Rectal smooth muscle tissue (tissue), 1 donor: Measurements from ENCODE around the gene MBD6.
A peak's percentile ranks its signal among the peaks of the same experiment; 100 is the strongest.

Experiments
- H3K27ac ChIP-seq: one replicate; pipeline ENCODE4 v1.7.0; 2013; ENCODE audit warnings: low read depth, low read length, inconsistent platforms
- H3K27me3 ChIP-seq: one replicate; pipeline ENCODE4 v1.7.0; 2013; ENCODE audit warnings: low read length; ENCODE audit not compliant: control insufficient read depth, insufficient read depth
- H3K36me3 ChIP-seq: one replicate; pipeline ENCODE4 v1.7.0; 2013; ENCODE audit warnings: low read length; ENCODE audit not compliant: control insufficient read depth, insufficient read depth
- H3K4me1 ChIP-seq: one replicate; pipeline ENCODE4 v1.7.0; 2013; ENCODE audit warnings: low read length; ENCODE audit not compliant: control insufficient read depth, insufficient read depth
- H3K4me3 ChIP-seq: one replicate; pipeline ENCODE4 v1.7.0; 2013; ENCODE audit warnings: low read length
- H3K9ac ChIP-seq: one replicate; pipeline ENCODE4 v1.7.0; 2013; ENCODE audit warnings: low read length

MBD6 gene

DNA sequence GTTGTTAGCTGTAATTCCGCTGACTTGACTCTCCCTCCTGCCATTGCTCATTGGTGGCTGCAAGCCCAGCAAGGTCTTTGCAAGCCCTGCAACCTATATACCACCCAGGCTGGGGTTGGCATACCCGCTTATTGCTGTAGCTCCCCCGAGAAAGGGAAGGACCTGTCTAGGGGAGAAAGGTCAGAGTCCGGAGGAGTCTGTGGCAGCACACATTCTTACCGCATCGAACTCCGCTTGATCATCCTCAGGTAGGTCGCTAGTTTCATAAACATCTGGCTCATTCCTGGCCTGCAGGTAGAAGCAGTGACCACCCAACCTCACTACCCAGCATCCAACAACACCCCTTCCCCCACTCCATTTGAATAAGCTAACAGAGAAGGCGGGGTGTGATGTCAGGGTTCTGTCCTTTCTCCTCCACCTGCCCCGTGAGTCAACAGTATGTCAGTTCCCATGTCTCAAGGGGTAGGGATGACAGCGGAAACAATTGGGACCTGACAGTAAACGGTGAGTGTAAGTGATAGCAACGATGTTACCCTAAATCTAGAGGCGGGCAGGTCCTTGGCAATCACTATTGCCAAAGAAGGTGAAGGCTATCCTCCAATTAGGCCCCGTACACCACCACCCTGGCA lies 23.3 kb downstream of the MBD6 start:
- Histone ChIP-seq H3K36me3 (peaks cover 6% of the 10 kb centered on the region), H3K27ac (peak overlapping the region; percentile 93), H3K27me3 (peaks cover 11% of the 10 kb centered on the region), H3K4me3 (peak overlapping the region; percentile 72), H3K4me1 (peaks cover 13% of the 10 kb centered on the region), H3K9ac (peak overlapping the region; percentile 78)

DNA sequence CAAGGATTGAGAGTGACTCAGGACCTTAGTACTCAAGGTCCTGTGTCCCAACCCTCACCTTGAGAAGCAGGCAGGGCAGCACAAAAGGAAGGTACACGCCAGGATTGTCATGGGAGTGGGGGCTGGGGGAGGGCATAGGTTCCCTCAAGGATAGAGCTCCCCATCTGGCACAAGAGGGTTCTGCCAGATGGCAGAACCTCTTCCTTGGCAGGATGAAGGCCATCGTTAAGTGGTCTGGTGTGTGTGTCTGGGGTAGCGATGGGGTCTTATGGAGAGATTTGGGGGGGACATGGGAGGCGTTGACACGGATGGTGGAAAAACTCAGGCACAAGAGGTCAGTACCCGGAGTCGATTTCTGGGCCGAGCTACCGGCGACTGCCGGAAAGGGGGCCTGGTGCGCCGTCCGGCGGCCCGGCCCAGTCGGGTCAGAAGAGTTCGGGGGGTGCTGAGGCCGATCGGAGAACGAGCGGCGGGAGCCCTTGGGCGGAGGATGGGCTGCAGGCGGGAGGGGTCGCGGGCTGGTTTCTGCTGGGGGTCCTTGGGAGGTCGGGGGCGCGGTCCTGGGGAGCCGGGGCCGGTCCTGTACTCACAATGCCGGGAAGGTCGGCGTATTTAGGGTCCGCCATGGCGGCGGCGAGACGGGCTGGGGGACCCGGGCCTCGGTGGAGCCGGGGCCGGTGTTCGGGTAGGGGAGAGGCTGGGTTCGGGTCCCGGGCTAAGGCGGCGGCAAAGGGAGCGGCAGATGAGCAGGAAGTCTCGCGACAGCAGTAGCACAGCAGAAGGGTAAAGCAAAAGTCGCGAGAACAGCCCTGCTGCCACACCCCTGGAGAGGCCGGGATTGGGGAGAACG lies 24.0 kb downstream of the MBD6 start, which contains the start of gene DCTN2:
Gene DCTN2, minus strand, starts transcription at position 755 of the 850 bp plus-strand sequence. Its CDS starts 129 bp downstream, at position 626.
- H3K27me3 ChIP-seq, result peaks cover 11% of the 10 kb centered on the region
- peak within 1 kb of the TSS; percentile 78 for H3K9ac ChIP-seq
- H3K36me3 ChIP-seq, result peaks cover 2% of the 10 kb centered on the region
- H3K4me3 ChIP-seq, result peak within 1 kb of the TSS; percentile 72
- peak within 1 kb of the TSS; percentile 93 for H3K27ac ChIP-seq
- H3K4me1 ChIP-seq, result peaks cover 11% of the 10 kb centered on the region

DNA sequence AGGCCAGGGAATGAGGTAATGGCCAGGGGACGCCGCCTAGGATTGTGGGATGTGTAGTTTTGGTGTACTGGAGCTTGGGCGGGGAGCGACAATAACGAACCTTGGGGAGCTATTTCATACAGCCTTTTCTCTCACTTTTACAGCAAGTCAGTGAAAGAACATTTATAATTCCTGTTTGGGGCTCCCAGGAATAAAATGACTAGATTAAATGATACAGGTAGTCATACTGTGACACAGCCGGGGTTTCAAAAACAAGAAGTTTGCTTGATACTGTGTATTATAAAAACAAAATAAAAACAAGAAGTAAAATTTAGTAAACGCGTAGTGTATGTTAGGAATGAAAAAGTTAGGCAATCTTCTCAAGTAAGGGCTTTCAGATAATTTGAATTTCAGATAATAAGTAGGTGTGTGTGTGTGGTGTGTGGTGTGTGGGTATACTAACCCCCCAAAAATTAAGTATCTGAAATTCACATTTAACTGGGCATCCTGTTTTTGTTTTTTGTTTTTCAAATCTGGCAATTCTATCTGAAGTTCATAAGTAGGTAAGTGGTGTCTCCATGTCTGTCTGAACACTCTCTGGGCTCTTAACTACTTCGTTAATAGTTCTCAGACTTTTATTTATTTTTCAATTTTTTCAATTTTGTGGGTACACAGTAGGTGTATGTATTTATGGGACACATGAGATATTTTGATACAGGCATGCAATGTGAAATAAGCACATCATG lies 24.8 kb downstream of the MBD6 start:
- no peaks in the 10 kb centered on the region for H3K36me3 ChIP-seq
- H3K4me1 ChIP-seq, result peaks cover 11% of the 10 kb centered on the region
- peak overlapping the region; percentile 72 for H3K4me3 ChIP-seq
- H3K9ac ChIP-seq, result peak overlapping the region; percentile 78
- no peak overlapping the region for H3K27ac ChIP-seq
- peaks cover 11% of the 10 kb centered on the region for H3K27me3 ChIP-seq

DNA sequence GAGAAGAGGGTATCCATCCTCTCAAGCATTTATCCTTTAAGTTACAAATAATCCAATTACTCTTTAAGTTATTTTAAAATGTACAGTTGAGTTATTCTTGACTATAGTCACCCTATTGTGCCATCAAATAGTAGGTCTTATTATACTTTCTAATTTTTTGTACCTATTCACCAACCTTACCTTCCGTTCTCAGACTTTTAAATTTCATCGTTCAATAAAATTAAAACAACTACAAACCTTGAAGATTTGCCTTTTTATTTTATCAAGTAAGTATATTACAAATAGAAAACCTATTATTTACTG lies 25.3 kb downstream of the MBD6 start:
- Histone ChIP-seq H3K27ac (no peak overlapping the region), H3K27me3 (peaks cover 11% of the 10 kb centered on the region), H3K36me3 (no peaks in the 10 kb centered on the region), H3K9ac (no peak overlapping the region), H3K4me3 (no peak overlapping the region), H3K4me1 (peaks cover 11% of the 10 kb centered on the region)

DNA sequence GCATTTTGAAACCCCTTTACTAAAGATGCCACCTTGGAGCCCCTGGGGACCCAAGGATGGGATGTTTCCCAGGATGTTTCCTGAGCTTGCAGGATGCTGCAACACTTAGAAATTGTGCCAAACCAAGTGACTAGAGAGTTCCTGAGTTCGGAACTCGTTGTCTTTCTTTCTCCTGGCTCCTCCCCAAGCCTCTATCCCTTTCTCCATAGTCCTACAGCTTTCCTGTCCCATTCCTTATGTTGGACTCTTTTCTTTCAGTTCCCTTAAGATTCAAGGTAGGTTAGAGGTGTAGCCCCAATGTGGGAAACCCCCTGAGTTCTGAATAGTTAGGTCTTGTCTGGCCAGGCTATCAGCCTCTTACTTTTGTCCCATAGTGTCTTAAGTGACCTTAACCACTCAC lies 25.9 kb downstream of the MBD6 start:
- Histone ChIP-seq H3K36me3 (no peaks in the 10 kb centered on the region), H3K9ac (no peak overlapping the region), H3K27ac (no peak overlapping the region), H3K4me1 (peaks cover 11% of the 10 kb centered on the region), H3K27me3 (peaks cover 11% of the 10 kb centered on the region), H3K4me3 (no peak overlapping the region)

DNA sequence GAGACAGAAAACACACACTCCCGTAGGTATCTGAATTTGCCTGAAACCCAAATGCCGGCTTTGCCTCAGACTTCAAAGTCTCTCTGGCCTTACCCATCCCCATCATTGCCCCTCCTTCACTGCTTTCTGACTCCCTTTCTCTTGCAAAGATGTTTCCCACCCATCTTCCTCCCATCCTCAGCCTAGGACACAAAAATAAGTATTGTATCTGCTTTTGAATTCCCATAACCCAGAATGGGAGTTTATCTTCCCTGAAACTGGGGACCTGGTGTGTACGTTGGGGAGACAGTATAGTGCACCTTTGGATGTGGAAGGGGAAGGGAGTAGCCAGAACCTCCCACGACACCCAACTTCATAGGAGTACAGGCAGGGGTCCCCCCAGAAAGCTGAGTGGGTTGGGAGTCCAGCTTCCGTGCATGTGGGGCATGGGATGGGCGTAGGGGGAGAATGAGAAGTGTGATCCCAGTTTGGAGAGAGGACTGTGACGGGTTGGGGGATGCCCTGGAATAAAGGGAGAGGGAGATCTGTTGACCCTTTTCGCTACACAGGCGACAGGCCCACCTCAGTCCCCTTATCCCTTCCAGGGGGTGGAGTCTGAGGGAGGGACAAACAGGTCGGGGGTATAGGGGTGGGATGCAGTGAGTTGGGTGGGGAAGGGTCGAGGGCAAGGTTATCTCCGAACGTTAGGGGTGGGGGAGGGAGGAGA lies 26.7 kb downstream of the MBD6 start:
- H3K27me3 ChIP-seq, result peaks cover 11% of the 10 kb centered on the region
- no peaks in the 10 kb centered on the region for H3K36me3 ChIP-seq
- H3K9ac ChIP-seq, result no peak overlapping the region
- H3K27ac ChIP-seq, result no peak overlapping the region
- peak overlapping the region; percentile 62 for H3K4me3 ChIP-seq
- H3K4me1 ChIP-seq, result peaks cover 11% of the 10 kb centered on the region

DNA sequence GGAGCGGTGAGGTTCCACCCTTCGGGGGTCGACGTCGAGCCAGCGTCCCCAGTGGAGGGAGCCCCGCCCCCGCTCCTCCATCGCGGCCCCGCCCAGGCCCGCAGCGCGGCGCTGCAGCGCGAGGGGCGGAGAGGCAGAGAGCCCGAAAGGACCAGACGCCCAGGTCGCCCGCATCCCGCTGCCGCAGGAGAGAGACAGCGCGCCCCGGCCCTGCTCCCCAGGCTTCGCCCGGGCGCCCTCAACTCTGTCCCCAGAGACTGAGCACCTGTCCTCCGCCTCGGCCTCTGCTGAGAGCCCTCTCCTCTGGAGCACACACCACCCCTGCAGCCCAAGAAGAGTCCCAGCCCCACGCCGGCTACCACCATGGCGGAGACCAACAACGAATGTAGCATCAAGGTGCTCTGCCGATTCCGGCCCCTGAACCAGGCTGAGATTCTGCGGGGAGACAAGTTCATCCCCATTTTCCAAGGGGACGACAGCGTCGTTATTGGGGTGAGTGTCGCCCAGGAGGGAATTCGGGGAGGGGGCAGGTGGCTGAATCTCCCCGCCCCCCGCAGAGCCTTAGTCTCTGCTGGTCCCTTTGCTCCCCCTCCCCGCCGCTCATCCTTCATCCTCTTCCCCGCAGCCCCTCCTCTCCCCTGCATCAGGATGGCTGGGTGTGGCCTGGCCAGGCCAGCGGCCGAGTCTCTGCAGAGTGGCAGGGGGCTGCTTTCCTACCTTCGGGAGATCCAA lies 27.5 kb downstream of the MBD6 start, which contains the start of gene KIF5A:
Gene KIF5A, plus strand, starts transcription at position 136 of the 732 bp plus-strand sequence. Its CDS starts 228 bp downstream, at position 364.
- no peak within 1 kb of the TSS for H3K9ac ChIP-seq
- no peaks in the 10 kb centered on the region for H3K36me3 ChIP-seq
- H3K4me3 ChIP-seq, result peak within 1 kb of the TSS; percentile 62
- peaks cover 14% of the 10 kb centered on the region for H3K27me3 ChIP-seq
- H3K4me1 ChIP-seq, result peaks cover 11% of the 10 kb centered on the region
- H3K27ac ChIP-seq, result no peak within 1 kb of the TSS

DNA sequence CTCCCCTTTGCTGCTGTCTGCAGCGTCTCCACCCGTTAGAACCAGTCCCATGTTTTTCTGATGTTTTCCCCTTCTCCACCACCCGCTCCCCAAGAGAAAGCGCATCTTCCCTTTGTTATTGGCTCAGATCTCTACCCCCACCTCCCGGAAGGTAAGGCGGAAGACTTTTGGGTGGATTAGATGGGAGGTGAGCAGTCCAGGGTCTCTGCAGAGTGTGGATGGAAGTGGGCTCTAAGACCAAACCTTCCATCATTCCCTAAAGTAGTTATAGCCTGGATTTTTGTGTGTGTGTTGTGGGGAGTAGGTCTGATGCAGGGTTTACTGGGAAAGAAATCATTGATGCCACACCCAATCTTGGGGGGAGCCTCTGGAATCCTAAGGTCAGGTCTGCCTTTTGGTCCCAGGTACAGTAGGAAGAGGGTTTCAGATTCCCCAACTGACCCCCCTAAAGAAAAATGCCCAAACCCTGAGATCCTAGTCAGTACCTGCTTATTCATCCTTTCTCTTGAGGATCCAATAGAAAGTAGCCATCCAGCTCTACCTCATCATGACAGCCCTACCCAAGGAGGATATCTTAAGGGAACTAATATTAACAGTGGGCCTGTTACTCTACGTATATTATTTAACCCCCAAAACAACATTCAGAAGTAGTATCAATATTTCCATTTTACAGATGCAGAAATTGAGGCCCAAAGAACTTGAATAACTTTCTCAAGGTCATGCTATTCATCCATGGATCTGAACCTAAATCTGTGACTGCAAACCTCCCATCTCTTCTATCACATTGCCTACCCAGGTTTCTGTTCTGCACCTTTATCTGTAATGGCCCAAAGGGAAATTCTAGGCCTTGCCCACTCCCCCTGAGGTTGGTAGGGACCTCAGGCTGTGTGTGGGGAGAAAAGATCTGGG lies 28.3 kb downstream of the MBD6 start:
- Histone ChIP-seq H3K36me3 (no peaks in the 10 kb centered on the region), H3K27me3 (peaks cover 14% of the 10 kb centered on the region), H3K4me3 (no peak overlapping the region), H3K4me1 (peaks cover 7% of the 10 kb centered on the region), H3K27ac (no peak overlapping the region), H3K9ac (no peak overlapping the region)

DNA sequence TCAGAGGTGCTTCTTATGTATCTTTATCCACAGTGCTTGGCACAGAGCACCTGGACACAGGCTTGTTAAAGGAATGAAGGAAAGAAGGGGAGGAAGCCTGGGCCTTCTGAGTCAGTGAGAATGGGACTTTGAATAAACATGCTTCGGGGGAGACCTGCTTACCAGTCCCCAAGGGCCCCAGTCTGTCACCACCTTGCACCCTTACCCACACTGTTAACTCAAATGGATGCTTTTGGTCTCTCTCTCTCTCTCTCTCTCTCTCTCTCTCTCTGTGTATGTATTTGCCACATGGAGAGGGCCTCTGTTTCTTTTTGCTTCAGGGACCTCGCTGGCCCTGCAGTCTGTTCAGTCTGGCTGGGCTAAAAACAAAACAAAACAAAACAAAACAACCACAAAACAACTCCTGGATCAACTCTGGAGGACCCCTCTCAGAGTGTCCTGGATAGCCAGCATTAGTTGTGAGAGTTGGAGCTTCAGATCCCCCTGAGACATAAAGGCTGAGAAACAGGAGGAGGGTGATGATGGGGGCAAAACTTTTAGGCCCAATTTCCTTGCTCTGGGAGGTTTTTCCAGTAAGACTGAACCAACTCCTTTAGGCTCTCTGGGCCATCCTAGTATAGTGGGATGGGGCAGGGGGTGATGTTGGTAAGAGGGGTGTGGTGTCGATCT lies 29.1 kb downstream of the MBD6 start:
- Histone ChIP-seq H3K4me3 (no peak overlapping the region), H3K27ac (no peak overlapping the region)

DNA sequence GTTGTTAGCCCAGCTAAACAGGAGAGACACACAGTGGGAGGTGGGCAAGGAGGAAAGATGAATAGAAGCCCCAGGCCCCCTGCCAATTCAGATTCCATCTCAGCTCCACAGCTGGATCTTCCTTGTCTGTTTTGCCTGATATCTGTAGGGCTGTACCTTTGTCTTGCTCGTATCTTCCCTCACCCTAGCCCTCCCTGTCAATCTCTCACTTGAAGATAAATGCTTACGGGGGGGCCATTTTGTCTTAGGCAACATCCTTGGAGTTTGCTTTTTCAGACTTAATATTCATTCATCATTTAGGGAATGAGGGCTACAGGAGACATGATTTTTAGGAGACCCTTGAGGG lies 29.7 kb downstream of the MBD6 start:
- peaks cover 14% of the 10 kb centered on the region for H3K27me3 ChIP-seq
- peaks cover 2% of the 10 kb centered on the region for H3K4me1 ChIP-seq
- no peak overlapping the region for H3K27ac ChIP-seq
- H3K9ac ChIP-seq, result no peak overlapping the region
- no peaks in the 10 kb centered on the region for H3K36me3 ChIP-seq
- no peak overlapping the region for H3K4me3 ChIP-seq

More for the DNA sequence above, 29.1 kb downstream of the MBD6 start:
- no peak overlapping the region for H3K9ac ChIP-seq
- no peaks in the 10 kb centered on the region for H3K36me3 ChIP-seq
- H3K4me1 ChIP-seq, result peaks cover 2% of the 10 kb centered on the region
- H3K27me3 ChIP-seq, result peaks cover 14% of the 10 kb centered on the region
